Peyer's patch (tissue), 4 donors: ENCODE data around the gene CALN1.

Source experiments
- CTCF ChIP-seq, 6 experiments: fragments of 450-650 bp in 4 of 6; fragments of 200-600 bp in 2 of 6; sonication (generic) in 1 of 6; IDR thresholded peaks; one replicate each; pipeline ENCODE4 v1.5.1; 2017 to 2019; ENCODE audit warnings: antibody characterized with exemption in 6 of 6, mild to moderate bottlenecking in 3 of 6, moderate library complexity in 1 of 6
- POLR2A ChIP-seq, 2 donors: fragments of 450-650 bp; IDR thresholded peaks; one replicate each; pipeline ENCODE4 v1.5.1; 2017; ENCODE audit warnings: antibody characterized with exemption in 2 of 2, mild to moderate bottlenecking in 2 of 2, moderate library complexity in 2 of 2

GRCh38 chr7:72260406-72260805 is 151.7 kb downstream of the CALN1 start:
- TF ChIP-seq POLR2A (IDR thresholded peaks at IDR 0.05), result no peak
- no peak for TF ChIP-seq CTCF (IDR thresholded peaks at IDR 0.05)
